GM23338 (cell line): ENCODE results near the gene PPCDC.

Experiments
- CREB1 ChIP-seq: fragments of 250-450 bp; sonication (Bioruptor Pico); IDR thresholded peaks from 2 replicates; pipeline ENCODE4 v1.5.0; 2020; ENCODE audit warnings: low read depth, mild to moderate bottlenecking, moderate library complexity
- CTCF ChIP-seq, 2 experiments: fragments of 200-600 bp in 1 of 2; sonication (generic) in 1 of 2; conservative IDR thresholded peaks; 2 replicates each; pipeline versions ENCODE4 v1.5.1 to v1.6.1; 2016 to 2017; ENCODE audit warnings: antibody characterized with exemption in 2 of 2, low read depth in 2 of 2, mild to moderate bottlenecking in 2 of 2, moderate library complexity in 1 of 2
- ETS1 ChIP-seq: IDR thresholded peaks from 2 replicates; pipeline ENCODE4 v1.6.1; 2016; ENCODE audit warnings: antibody characterized with exemption
- EZH2 ChIP-seq: fragments of 200-600 bp; sonication (generic); IDR thresholded peaks from one replicate; pipeline ENCODE4 v1.8.0; 2017; ENCODE audit warnings: antibody characterized with exemption, mild to moderate bottlenecking, low read depth; ENCODE audit not compliant: unreplicated experiment
- EZH2phosphoT487 ChIP-seq: fragments of 200-600 bp; sonication (generic); IDR thresholded peaks from one replicate; pipeline ENCODE4 v1.8.1; 2018; ENCODE audit warnings: antibody characterized with exemption; ENCODE audit not compliant: unreplicated experiment
- JUNB ChIP-seq: IDR thresholded peaks from one replicate; pipeline ENCODE4 v1.6.1; 2016; ENCODE audit warnings: antibody characterized with exemption; ENCODE audit not compliant: unreplicated experiment
- NANOG ChIP-seq: IDR thresholded peaks from 2 replicates; pipeline ENCODE4 v1.6.1; 2016; ENCODE audit warnings: antibody characterized with exemption, borderline replicate concordance
- POLR2AphosphoS5 ChIP-seq: IDR thresholded peaks from 2 replicates; pipeline ENCODE4 v1.6.1; 2016; ENCODE audit warnings: antibody characterized with exemption, low read depth
- REST ChIP-seq: IDR thresholded peaks from one replicate; pipeline ENCODE4 v1.6.1; 2018; ENCODE audit warnings: antibody characterized with exemption; ENCODE audit not compliant: unreplicated experiment
- STAT1 ChIP-seq: IDR thresholded peaks from one replicate; pipeline ENCODE4 v1.6.1; 2016; ENCODE audit warnings: antibody characterized with exemption; ENCODE audit not compliant: unreplicated experiment
- ZNF114 ChIP-seq: fragments of 250-450 bp; sonication (Bioruptor Pico); IDR thresholded peaks from 2 replicates; pipeline ENCODE4 v1.5.0; 2020; ENCODE audit warnings: mild to moderate bottlenecking, moderate library complexity
- ZNF331 ChIP-seq: fragments of 250-450 bp; sonication (Bioruptor Pico); IDR thresholded peaks from 2 replicates; pipeline ENCODE4 v1.5.0; 2020; ENCODE audit warnings: low read depth, mild to moderate bottlenecking, moderate library complexity

- no peak for TF ChIP-seq CTCF (conservative IDR thresholded peaks at IDR 0.05; ENCODE audit: low read depth in 2 of 2)
- no peak for TF ChIP-seq EZH2
- TF ChIP-seq POLR2AphosphoS5: no peak
- no peak for TF ChIP-seq NANOG
- TF ChIP-seq CREB1 (CRISPR knock-in tag): no peak
- no peak for TF ChIP-seq JUNB
- TF ChIP-seq REST: no peak
- TF ChIP-seq EZH2phosphoT487: no peak
- TF ChIP-seq ZNF331: no peak
- no peak for TF ChIP-seq STAT1
- no peak for TF ChIP-seq ZNF114 (CRISPR knock-in tag)
- no peak for TF ChIP-seq ETS1
These were observed 36.2 kb downstream of the PPCDC start for GRCh38 chr15:75059607-75060006.
